ENCODE data around the gene NFRKB.

DNA sequence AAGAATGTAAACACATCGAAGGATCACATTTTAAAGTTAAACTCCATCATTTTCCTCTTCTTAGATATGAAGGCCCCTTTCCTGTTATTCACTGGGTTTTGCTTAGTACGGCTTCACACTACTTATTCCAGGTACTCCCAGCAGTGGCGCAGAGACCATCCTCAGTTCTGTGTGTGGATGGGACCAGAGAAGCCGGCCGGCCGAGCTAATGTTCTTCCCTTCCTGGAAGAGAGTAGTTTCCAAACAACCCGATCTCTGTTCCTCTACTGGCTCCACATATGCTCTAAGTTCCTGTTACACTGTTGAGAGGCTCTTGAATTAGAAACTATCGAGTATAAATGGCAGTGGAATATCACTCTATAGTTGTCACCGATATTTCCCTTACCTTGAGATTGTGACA lies 684 bp upstream of the NFRKB start:
- no peak for TF ChIP-seq POLR2A (IDR thresholded peaks at IDR 0.05)
- TF ChIP-seq, protein P1, sequence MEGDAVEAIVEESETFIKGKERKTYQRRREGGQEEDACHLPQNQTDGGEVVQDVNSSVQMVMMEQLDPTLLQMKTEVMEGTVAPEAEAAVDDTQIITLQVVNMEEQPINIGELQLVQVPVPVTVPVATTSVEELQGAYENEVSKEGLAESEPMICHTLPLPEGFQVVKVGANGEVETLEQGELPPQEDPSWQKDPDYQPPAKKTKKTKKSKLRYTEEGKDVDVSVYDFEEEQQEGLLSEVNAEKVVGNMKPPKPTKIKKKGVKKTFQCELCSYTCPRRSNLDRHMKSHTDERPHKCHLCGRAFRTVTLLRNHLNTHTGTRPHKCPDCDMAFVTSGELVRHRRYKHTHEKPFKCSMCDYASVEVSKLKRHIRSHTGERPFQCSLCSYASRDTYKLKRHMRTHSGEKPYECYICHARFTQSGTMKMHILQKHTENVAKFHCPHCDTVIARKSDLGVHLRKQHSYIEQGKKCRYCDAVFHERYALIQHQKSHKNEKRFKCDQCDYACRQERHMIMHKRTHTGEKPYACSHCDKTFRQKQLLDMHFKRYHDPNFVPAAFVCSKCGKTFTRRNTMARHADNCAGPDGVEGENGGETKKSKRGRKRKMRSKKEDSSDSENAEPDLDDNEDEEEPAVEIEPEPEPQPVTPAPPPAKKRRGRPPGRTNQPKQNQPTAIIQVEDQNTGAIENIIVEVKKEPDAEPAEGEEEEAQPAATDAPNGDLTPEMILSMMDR (IDR thresholded peaks at IDR 0.05): no peak
